CD4-positive, CD25-positive, alpha-beta regulatory T cell (primary cell): ENCODE measurements around the gene ERFE. TPM values are rescaled to one million over a fixed set of nuclear protein-coding genes. Genes with fewer than 3 reads are reported as not detected.
A peak's percentile ranks its signal among the peaks of the same experiment; 100 is the strongest.

ENCODE experiments used
- ATAC-seq, 2 donors: fragments of 150-1000 bp; cut with Tn5 transposase; one replicate each; pipeline ENCODE4 v1.10.0; 2021; ENCODE audit warnings: low read depth in 2 of 2, moderate number of reproducible peaks in 2 of 2, moderate library complexity in 1 of 2
- DNase-seq, 3 donors: peaks; one replicate each; pipeline versions ENCODE4 v3.0.0 to v3.0.0-alpha.2; 2012 to 2022; ENCODE audit warnings: mixed read lengths in 1 of 3
- H3K27ac ChIP-seq: one replicate; pipeline ENCODE4 v1.7.0; 2013; ENCODE audit warnings: mild to moderate bottlenecking, low read length; ENCODE audit not compliant: insufficient read depth, poor library complexity, severe bottlenecking
- H3K27me3 ChIP-seq: one replicate; pipeline ENCODE4 v1.7.0; 2013; ENCODE audit warnings: low read length; ENCODE audit not compliant: control insufficient read depth, insufficient read depth
- H3K36me3 ChIP-seq: one replicate; pipeline ENCODE4 v1.7.0; 2013; ENCODE audit warnings: mild to moderate bottlenecking, low read length, moderate library complexity; ENCODE audit not compliant: control insufficient read depth, insufficient read depth
- H3K4me1 ChIP-seq: 2 replicates; pipeline ENCODE4 v1.7.0; 2013; ENCODE audit warnings: mild to moderate bottlenecking, low read length; ENCODE audit not compliant: insufficient read depth, control insufficient read depth, poor library complexity, severe bottlenecking
- H3K4me3 ChIP-seq: one replicate; pipeline ENCODE4 v1.7.0; 2013; ENCODE audit warnings: low read depth, mild to moderate bottlenecking, low read length, moderate library complexity
- H3K9me3 ChIP-seq, 2 experiments: 1 replicate in 1 of 2; 2 replicates in 1 of 2; pipeline ENCODE4 v1.7.0; 2013; ENCODE audit warnings: low read length in 2 of 2, mild to moderate bottlenecking in 1 of 2, moderate library complexity in 1 of 2; ENCODE audit not compliant: control insufficient read depth in 2 of 2
- H3K27ac Mint-ChIP-seq, 3 donors: one replicate each; pipeline ENCODE4 v1.8.0; 2020 to 2022; ENCODE audit warnings: mild to moderate bottlenecking in 3 of 3, mixed read lengths in 3 of 3, moderate library complexity in 2 of 3
- H3K27me3 Mint-ChIP-seq: one replicate; pipeline ENCODE4 v1.8.0; 2022; ENCODE audit warnings: mild to moderate bottlenecking, mixed read lengths
- H3K36me3 Mint-ChIP-seq: one replicate; pipeline ENCODE4 v1.8.0; 2020; ENCODE audit warnings: mixed read lengths
- H3K4me1 Mint-ChIP-seq, 4 donors: one replicate each; pipeline ENCODE4 v1.8.0; 2020 to 2022; ENCODE audit warnings: mixed read lengths in 4 of 4, mild to moderate bottlenecking in 1 of 4
- H3K4me3 Mint-ChIP-seq, 4 donors: one replicate each; pipeline ENCODE4 v1.8.0; 2020 to 2022; ENCODE audit warnings: mild to moderate bottlenecking in 4 of 4, mixed read lengths in 4 of 4, moderate library complexity in 3 of 4
- H3K9me3 Mint-ChIP-seq, 7 donors: one replicate each; pipeline ENCODE4 v1.8.0; 2020 to 2022; ENCODE audit warnings: mixed read lengths in 7 of 7, mild to moderate bottlenecking in 3 of 7, moderate library complexity in 2 of 7
- polyA plus RNA-seq, 4 donors: library from polyadenylated mRNA; unstranded; fragments of 300-500 nt; fragmentation: Illumina TruSeq; gene quantifications; one replicate each; pipeline ENCODE4 v1.2.3, GENCODE V29; 2021
- total RNA-seq: library from RNA; stranded (reverse); gene quantifications from one replicate; pipeline ENCODE4 v1.2.3, GENCODE V29; 2022

Gene ERFE
- total and polyA plus RNA-seq, 5 donors from 2014 or later: 0.29 TPM; not detected in 4

GRCh38 chr2:238133499-238134392 lies 25.0 kb upstream of the ERFE start:
- no peaks in the 10 kb centered on the region for H3K36me3 Mint-ChIP-seq
- no peaks in the 10 kb centered on the region for H3K27me3 Mint-ChIP-seq
- H3K9me3 Mint-ChIP-seq: no peaks in the 10 kb centered on the region
- no peaks in the 10 kb centered on the region for H3K36me3 ChIP-seq
- no peak overlapping the region for H3K27ac ChIP-seq
- H3K27me3 ChIP-seq: no peaks in the 10 kb centered on the region
- H3K27ac Mint-ChIP-seq: peak overlapping the region in 1 of 3 donors; percentile 74
- no peak for DNase-seq
- H3K4me3 ChIP-seq: no peak overlapping the region
- H3K4me1 Mint-ChIP-seq: no peaks in the 10 kb centered on the region
- no peaks in the 10 kb centered on the region for H3K9me3 ChIP-seq
- H3K4me3 Mint-ChIP-seq: no peak overlapping the region
- no peak for ATAC-seq
- H3K4me1 ChIP-seq: no peaks in the 10 kb centered on the region

DNA sequence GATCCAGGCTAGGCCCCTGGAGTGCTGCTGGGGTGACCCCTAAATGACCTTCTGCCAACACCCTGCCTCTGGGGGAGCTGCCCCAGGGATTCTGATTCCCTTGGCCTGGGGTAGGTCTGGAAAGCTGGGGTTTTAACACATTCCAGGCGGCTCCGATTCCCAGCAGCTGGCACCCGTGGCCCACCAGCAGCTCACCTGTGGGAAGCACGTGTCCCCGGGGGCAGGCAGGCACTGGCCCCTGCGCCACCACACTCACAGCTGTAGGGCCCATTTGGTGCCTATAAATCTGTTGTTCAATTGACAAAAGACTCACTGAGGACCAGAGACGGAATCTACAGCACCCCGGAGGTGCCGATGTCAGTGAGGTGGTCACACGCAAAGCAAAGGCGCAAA lies 24.4 kb upstream of the ERFE start:
- no peaks in the 10 kb centered on the region for H3K36me3 Mint-ChIP-seq
- no peaks in the 10 kb centered on the region for H3K27me3 Mint-ChIP-seq
- no peak overlapping the region for H3K4me3 ChIP-seq
- no peak overlapping the region for H3K4me3 Mint-ChIP-seq
- peaks cover 3% of the 10 kb centered on the region for H3K4me1 ChIP-seq
- no peak overlapping the region for H3K27ac ChIP-seq
- H3K27ac Mint-ChIP-seq: no peak overlapping the region
- no peaks in the 10 kb centered on the region for H3K27me3 ChIP-seq
- H3K9me3 Mint-ChIP-seq: no peaks in the 10 kb centered on the region
- no peaks in the 10 kb centered on the region for H3K36me3 ChIP-seq
- H3K4me1 Mint-ChIP-seq: no peaks in the 10 kb centered on the region
- DNase-seq (no peak), ATAC-seq (no peak)
- H3K9me3 ChIP-seq: no peaks in the 10 kb centered on the region

DNA sequence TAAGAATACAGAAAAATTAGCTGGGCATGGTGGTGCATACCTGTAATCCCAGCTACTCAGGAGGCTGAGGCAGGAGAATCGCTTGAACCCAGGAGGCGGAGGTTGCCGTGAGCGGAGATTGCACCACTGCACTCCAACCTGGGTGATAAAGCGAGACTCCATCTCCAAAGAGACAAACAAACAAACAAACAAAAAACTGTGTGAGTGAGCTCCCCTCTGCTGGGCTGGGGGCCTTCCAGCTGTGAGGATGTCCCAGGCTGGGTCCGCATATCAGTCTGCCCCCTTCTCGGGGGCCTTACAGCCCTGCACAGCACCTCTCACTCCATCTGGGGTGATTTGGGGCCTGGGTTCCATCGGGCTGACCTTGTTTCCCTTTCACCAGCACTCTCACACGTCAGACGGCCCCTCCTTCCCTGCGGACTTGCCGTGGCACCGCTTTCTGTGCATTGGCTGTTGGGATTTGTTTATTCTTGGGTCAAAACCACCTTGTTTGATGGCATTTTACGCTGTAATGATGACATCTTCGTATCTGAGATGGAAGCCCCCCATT lies 23.1 kb upstream of the ERFE start:
- no peaks in the 10 kb centered on the region for H3K36me3 Mint-ChIP-seq
- H3K9me3 Mint-ChIP-seq: no peaks in the 10 kb centered on the region
- DNase-seq: no peak
- no peak overlapping the region for H3K27ac ChIP-seq
- H3K4me3 Mint-ChIP-seq: no peak overlapping the region
- no peak overlapping the region for H3K27ac Mint-ChIP-seq
- ATAC-seq: no peak
- H3K4me3 ChIP-seq: no peak overlapping the region
- H3K27me3 Mint-ChIP-seq: no peaks in the 10 kb centered on the region
- no peaks in the 10 kb centered on the region for H3K9me3 ChIP-seq
- H3K4me1 Mint-ChIP-seq: no peaks in the 10 kb centered on the region
- peaks cover 6% of the 10 kb centered on the region for H3K4me1 ChIP-seq
- H3K36me3 ChIP-seq: no peaks in the 10 kb centered on the region
- no peaks in the 10 kb centered on the region for H3K27me3 ChIP-seq

GRCh38 chr2:238136820-238137537 lies 21.8 kb upstream of the ERFE start:
- ATAC-seq (no peak), DNase-seq (no peak)
- H3K36me3 ChIP-seq: no peaks in the 10 kb centered on the region
- no peak overlapping the region for H3K4me3 Mint-ChIP-seq
- H3K27me3 Mint-ChIP-seq: no peaks in the 10 kb centered on the region
- H3K9me3 ChIP-seq: no peaks in the 10 kb centered on the region
- peaks cover 0 to 5% (median 1%) of the 10 kb centered on the region in 4 donors for H3K4me1 Mint-ChIP-seq
- H3K27ac Mint-ChIP-seq: no peak overlapping the region
- no peaks in the 10 kb centered on the region for H3K9me3 Mint-ChIP-seq
- no peak overlapping the region for H3K4me3 ChIP-seq
- peaks cover 6% of the 10 kb centered on the region for H3K4me1 ChIP-seq
- H3K36me3 Mint-ChIP-seq: no peaks in the 10 kb centered on the region
- H3K27ac ChIP-seq: no peak overlapping the region
- H3K27me3 ChIP-seq: no peaks in the 10 kb centered on the region

GRCh38 chr2:238137885-238138284 lies 20.9 kb upstream of the ERFE start:
- H3K27me3 Mint-ChIP-seq: no peaks in the 10 kb centered on the region
- no peak overlapping the region for H3K27ac Mint-ChIP-seq
- Histone ChIP-seq H3K36me3 (no peaks in the 10 kb centered on the region), H3K4me3 (no peak overlapping the region), H3K27me3 (no peaks in the 10 kb centered on the region), H3K4me1 (peaks cover 6% of the 10 kb centered on the region), H3K9me3 (no peaks in the 10 kb centered on the region), H3K27ac (no peak overlapping the region)
- no peak for DNase-seq
- H3K4me1 Mint-ChIP-seq: peaks cover 0 to 5% (median 1%) of the 10 kb centered on the region in 4 donors
- H3K9me3 Mint-ChIP-seq: no peaks in the 10 kb centered on the region
- no peaks in the 10 kb centered on the region for H3K36me3 Mint-ChIP-seq
- H3K4me3 Mint-ChIP-seq: no peak overlapping the region
- ATAC-seq: no peak

- H3K27ac ChIP-seq: no peak within 1 kb of the TSS
- H3K9me3 Mint-ChIP-seq: no peaks in the 10 kb centered on the region
- DNase-seq: no peak
- H3K9me3 ChIP-seq: no peaks in the 10 kb centered on the region
- H3K4me1 Mint-ChIP-seq: peaks cover 0 to 5% (median 1%) of the 10 kb centered on the region in 4 donors
- ATAC-seq: no peak
- no peaks in the 10 kb centered on the region for H3K27me3 Mint-ChIP-seq
- H3K4me3 Mint-ChIP-seq: no peak within 1 kb of the TSS
- H3K4me3 ChIP-seq: no peak within 1 kb of the TSS
- peaks cover 6% of the 10 kb centered on the region for H3K4me1 ChIP-seq
- H3K27me3 ChIP-seq: no peaks in the 10 kb centered on the region
- H3K36me3 ChIP-seq: no peaks in the 10 kb centered on the region
- no peak within 1 kb of the TSS for H3K27ac Mint-ChIP-seq
- H3K36me3 Mint-ChIP-seq: no peaks in the 10 kb centered on the region
These were observed 20.2 kb upstream of the ERFE start, which contains the start of gene KLHL30 for GRCh38 chr2:238138331-238139195. TSS of gene KLHL30 (plus strand) at chr2:238138668. CDS start at chr2:238140755, 2,087 bp downstream.
